ENCODE results near the gene ZNF714. TPM values are rescaled to one million over a fixed set of nuclear protein-coding genes. Genes with fewer than 3 reads are reported as not detected.

ZNF714 gene
- total and polyA plus RNA-seq, 2 donors = 5.0 to 14.6 TPM

DNA sequence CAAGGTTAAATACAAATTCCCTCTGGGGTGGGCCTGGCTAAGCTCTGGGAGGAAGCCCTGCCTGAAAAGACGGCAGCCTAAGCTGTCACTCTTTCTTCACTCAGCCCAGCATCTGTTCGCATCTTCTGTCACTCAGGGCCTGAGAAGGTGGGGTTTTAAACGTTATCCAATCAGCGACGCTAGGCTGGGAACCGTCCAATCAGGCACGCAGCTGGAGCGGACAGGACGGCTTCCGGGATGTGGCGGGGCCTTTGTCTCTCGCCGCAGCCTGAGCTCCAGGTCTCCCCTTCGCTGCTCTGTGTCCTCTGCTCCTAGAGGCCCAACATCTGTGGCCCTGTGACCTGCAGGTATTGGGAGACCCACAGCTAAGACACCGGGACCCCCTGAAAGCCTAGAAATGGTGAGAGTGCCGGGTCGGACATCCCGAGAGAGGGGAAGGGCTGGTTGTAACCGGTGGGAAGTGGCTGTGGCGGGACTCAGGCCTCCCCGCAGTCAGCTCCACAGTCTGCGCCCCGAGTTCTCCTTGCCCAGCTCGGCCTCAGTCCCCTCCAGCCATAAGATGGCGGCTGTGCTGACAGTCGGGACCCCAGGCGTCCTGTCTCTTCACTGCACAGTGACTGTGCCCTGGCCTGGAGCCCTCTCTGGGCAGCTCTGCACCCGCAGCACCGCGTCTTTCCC lies 59.9 kb downstream of the ZNF714 start, which contains the start of gene ZNF431:
Gene ZNF431 (plus strand): TSS at position 254 of the 678 bp plus-strand sequence. CDS start 144 bp downstream, at position 398.
- Histone ChIP-seq H3K27ac (ENCODE audit: low read depth in 1 of 2, low read length in 1 of 2) (peak within 1 kb of the TSS; percentile 87), H3K36me3 (ENCODE audit: control insufficient read depth in 2 of 2, insufficient read depth in 2 of 2, low read length in 1 of 2) (peaks cover 12% of the 10 kb centered on the region in 2 donors)
- WGBS = under 1% methylated on average over 30 of the region's 30 CpGs

DNA sequence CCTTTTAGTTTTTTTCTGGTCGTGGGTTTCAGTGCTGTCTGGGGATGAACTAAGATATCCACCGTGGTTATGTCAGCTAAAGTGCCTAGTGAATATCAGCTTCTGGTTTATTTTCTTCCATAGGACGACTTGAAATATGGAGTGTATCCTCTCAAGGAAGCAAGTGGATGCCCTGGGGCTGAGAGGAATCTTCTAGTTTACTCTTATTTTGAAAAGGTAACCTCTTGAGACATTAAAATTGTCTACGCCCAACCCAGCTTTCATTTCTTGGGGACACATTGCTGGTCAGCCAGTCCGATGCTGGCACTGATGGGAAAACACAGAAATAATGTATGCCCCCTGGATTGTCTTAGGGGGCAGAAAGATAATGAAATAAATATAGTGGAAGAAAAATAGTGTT lies 61.4 kb downstream of the ZNF714 start:
- no peaks in the 10 kb centered on the region for H3K27me3 ChIP-seq (ENCODE audit: control insufficient read depth in 2 of 2, insufficient read depth in 1 of 2, low read length in 1 of 2)
- no peak overlapping the region for H3K4me3 ChIP-seq (ENCODE audit: low read length in 2 of 2)
- DNase-seq (ENCODE audit: low read depth in 6 of 9, low spot score in 9 of 9) = no peak
- H3K9me3 ChIP-seq (ENCODE audit: control insufficient read depth in 2 of 2, insufficient read depth in 1 of 2, low read length in 1 of 2) = peaks cover 0 to 3% of the 10 kb centered on the region in 2 donors
- peaks cover 16 to 19% of the 10 kb centered on the region in 2 donors for H3K36me3 ChIP-seq (ENCODE audit: control insufficient read depth in 2 of 2, insufficient read depth in 2 of 2, low read length in 1 of 2)
- H3K27ac ChIP-seq (ENCODE audit: low read depth in 1 of 2, low read length in 1 of 2) = no peak overlapping the region
- 97% methylated on average over 5 of the region's 5 CpGs for WGBS
- peaks cover 0 to 2% of the 10 kb centered on the region in 2 donors for H3K4me1 ChIP-seq (ENCODE audit: control insufficient read depth in 2 of 2, insufficient read depth in 2 of 2, low read length in 2 of 2)

More for the DNA sequence above, 59.9 kb downstream of the ZNF714 start, which contains the start of gene ZNF431:
- Histone ChIP-seq H3K4me1 (ENCODE audit: control insufficient read depth in 2 of 2, insufficient read depth in 2 of 2, low read length in 2 of 2) (peaks cover 0 to 2% of the 10 kb centered on the region in 2 donors), H3K4me3 (ENCODE audit: low read length in 2 of 2) (peak within 1 kb of the TSS; percentile 72 to 78), H3K27me3 (ENCODE audit: control insufficient read depth in 2 of 2, insufficient read depth in 1 of 2, low read length in 1 of 2) (no peaks in the 10 kb centered on the region), H3K9me3 (ENCODE audit: control insufficient read depth in 2 of 2, insufficient read depth in 1 of 2, low read length in 1 of 2) (peaks cover 0 to 3% of the 10 kb centered on the region in 2 donors)
- peak; percentile 86 to 98 (median 93) for DNase-seq (ENCODE audit: low read depth in 6 of 9, low spot score in 9 of 9)

DNA sequence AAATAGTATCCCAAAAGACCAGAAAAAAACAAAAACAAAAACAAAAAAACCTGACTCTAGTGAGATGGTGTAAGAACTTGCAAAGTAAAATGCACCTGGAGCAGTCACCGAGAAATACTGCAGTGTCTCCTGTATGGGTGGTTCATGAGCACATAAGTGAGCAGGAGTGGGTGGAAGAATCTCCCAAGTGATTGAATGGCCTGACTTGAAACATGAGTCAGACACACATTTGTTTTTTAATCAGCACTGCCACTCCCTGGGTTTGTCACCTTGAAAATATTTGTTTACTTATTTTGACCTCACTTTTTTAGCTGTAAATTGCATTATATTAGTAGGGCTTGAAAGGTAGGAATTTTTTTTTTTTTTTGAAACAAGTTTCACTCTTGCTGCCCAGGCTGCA lies 61.9 kb downstream of the ZNF714 start:
- no peaks in the 10 kb centered on the region for H3K27me3 ChIP-seq (ENCODE audit: control insufficient read depth in 2 of 2, insufficient read depth in 1 of 2, low read length in 1 of 2)
- WGBS = 99% methylated on average over 1 of the region's 1 CpG

DNA sequence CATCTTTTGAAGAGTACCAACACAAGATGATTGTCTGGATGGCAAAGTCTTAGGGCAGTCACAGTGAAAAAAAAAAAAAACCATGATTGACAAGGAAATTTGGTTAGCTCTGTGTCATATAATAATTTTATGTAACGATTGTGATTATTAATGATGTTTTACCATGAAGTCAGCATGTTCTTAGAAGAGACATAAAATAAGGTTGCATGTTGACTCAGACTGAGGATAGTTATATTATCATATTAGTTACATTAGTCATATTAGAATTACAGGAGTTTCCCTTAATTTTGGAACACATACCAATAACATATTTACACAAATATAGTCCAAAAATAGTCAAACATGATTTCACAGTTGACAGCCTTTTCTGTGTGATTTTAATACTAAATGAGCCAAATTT lies 65.5 kb downstream of the ZNF714 start:
- Histone ChIP-seq H3K36me3 (ENCODE audit: control insufficient read depth in 2 of 2, insufficient read depth in 2 of 2, low read length in 1 of 2) (peaks cover 41 to 51% of the 10 kb centered on the region in 2 donors), H3K9me3 (ENCODE audit: control insufficient read depth in 2 of 2, insufficient read depth in 1 of 2, low read length in 1 of 2) (peaks cover 2 to 12% of the 10 kb centered on the region in 2 donors), H3K27me3 (ENCODE audit: control insufficient read depth in 2 of 2, insufficient read depth in 1 of 2, low read length in 1 of 2) (no peaks in the 10 kb centered on the region), H3K27ac (ENCODE audit: low read depth in 1 of 2, low read length in 1 of 2) (no peak overlapping the region), H3K4me1 (ENCODE audit: control insufficient read depth in 2 of 2, insufficient read depth in 2 of 2, low read length in 2 of 2) (no peaks in the 10 kb centered on the region), H3K4me3 (ENCODE audit: low read length in 2 of 2) (no peak overlapping the region)
- DNase-seq (ENCODE audit: low read depth in 6 of 9, low spot score in 9 of 9) = no peak
- WGBS = 96% methylated on average over 1 of the region's 1 CpG

More for the DNA sequence above, 61.9 kb downstream of the ZNF714 start:
- Histone ChIP-seq H3K4me1 (ENCODE audit: control insufficient read depth in 2 of 2, insufficient read depth in 2 of 2, low read length in 2 of 2) (peaks cover 0 to 2% of the 10 kb centered on the region in 2 donors), H3K36me3 (ENCODE audit: control insufficient read depth in 2 of 2, insufficient read depth in 2 of 2, low read length in 1 of 2) (peaks cover 16 to 22% of the 10 kb centered on the region in 2 donors), H3K27ac (ENCODE audit: low read depth in 1 of 2, low read length in 1 of 2) (no peak overlapping the region), H3K4me3 (ENCODE audit: low read length in 2 of 2) (no peak overlapping the region), H3K9me3 (ENCODE audit: control insufficient read depth in 2 of 2, insufficient read depth in 1 of 2, low read length in 1 of 2) (peaks cover 0 to 3% of the 10 kb centered on the region in 2 donors)
- DNase-seq (ENCODE audit: low read depth in 6 of 9, low spot score in 9 of 9) = no peak

DNA sequence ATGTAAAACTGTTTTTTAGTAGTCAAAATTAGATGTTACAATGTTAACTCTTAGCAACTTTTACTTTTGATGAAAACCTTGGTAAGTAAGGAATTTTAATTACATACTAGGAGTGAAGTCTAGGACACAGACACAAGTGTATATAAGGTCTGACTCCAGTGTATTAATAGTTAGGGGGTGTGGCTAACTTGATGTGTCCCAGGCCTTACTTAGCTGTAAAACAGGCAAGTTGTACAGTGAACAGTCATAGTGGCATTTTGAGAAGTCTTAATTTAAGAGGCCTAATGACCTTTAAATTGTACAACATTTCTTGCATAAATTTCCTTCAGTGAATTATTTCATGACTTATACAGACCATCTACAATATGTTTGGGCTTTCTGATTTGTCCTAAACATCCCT lies 66.7 kb downstream of the ZNF714 start:
- Histone ChIP-seq H3K27ac (ENCODE audit: low read depth in 1 of 2, low read length in 1 of 2) (no peak overlapping the region), H3K4me1 (ENCODE audit: control insufficient read depth in 2 of 2, insufficient read depth in 2 of 2, low read length in 2 of 2) (no peaks in the 10 kb centered on the region), H3K27me3 (ENCODE audit: control insufficient read depth in 2 of 2, insufficient read depth in 1 of 2, low read length in 1 of 2) (no peaks in the 10 kb centered on the region), H3K9me3 (ENCODE audit: control insufficient read depth in 2 of 2, insufficient read depth in 1 of 2, low read length in 1 of 2) (peaks cover 2 to 12% of the 10 kb centered on the region in 2 donors), H3K4me3 (ENCODE audit: low read length in 2 of 2) (no peak overlapping the region), H3K36me3 (ENCODE audit: control insufficient read depth in 2 of 2, insufficient read depth in 2 of 2, low read length in 1 of 2) (peaks cover 46 to 52% of the 10 kb centered on the region in 2 donors)
- DNase-seq (ENCODE audit: low read depth in 6 of 9, low spot score in 9 of 9) = no peak

DNA sequence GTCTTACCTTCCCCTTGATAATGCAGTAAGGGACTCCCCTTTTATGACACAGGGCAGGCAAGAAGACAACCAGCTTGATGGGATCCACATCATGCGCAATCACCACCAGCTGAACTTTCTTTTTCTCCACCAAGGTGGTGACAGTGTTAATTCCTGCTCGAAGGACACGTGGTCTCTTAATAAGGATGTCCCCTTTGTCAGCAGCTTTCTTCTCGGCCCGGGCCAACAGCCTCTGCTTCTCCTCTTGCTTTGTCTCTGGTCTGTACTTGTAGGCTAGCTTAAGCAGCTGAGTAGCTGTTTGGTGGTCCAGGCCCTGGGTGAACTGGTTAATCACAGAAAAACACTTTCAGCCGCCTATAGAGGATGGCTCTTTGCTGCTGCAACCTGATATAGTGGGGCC lies 67.9 kb downstream of the ZNF714 start:
- Histone ChIP-seq H3K27me3 (ENCODE audit: control insufficient read depth in 2 of 2, insufficient read depth in 1 of 2, low read length in 1 of 2) (no peaks in the 10 kb centered on the region), H3K4me3 (ENCODE audit: low read length in 2 of 2) (no peak overlapping the region), H3K4me1 (ENCODE audit: control insufficient read depth in 2 of 2, insufficient read depth in 2 of 2, low read length in 2 of 2) (no peaks in the 10 kb centered on the region), H3K27ac (ENCODE audit: low read depth in 1 of 2, low read length in 1 of 2) (no peak overlapping the region), H3K9me3 (ENCODE audit: control insufficient read depth in 2 of 2, insufficient read depth in 1 of 2, low read length in 1 of 2) (peaks cover 2 to 12% of the 10 kb centered on the region in 2 donors), H3K36me3 (ENCODE audit: control insufficient read depth in 2 of 2, insufficient read depth in 2 of 2, low read length in 1 of 2) (peaks cover 43 to 47% of the 10 kb centered on the region in 2 donors)
- no peak for DNase-seq (ENCODE audit: low read depth in 6 of 9, low spot score in 9 of 9)
- WGBS = 98% methylated on average over 6 of the region's 6 CpGs

DNA sequence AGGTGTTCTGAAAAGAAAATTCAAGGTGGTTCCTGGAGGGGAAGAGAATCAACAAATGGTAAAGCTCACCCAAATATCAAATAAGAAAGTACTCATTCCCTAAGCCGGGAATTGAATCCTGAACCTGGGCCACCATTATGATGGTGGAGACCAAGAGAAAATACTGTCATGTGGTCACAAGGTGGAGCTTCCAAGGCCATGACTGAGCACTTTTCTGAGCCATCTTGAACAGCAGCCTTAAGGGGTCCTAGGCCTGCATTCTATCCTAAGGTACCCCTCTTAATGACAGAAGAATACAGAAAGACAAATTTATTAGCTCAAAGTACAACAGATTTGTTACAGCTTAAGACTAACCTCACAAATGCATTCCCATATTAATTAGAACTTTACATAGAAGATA lies 69.5 kb downstream of the ZNF714 start:
- Histone ChIP-seq H3K4me1 (ENCODE audit: control insufficient read depth in 2 of 2, insufficient read depth in 2 of 2, low read length in 2 of 2) (no peaks in the 10 kb centered on the region), H3K9me3 (ENCODE audit: control insufficient read depth in 2 of 2, insufficient read depth in 1 of 2, low read length in 1 of 2) (peaks cover 2 to 9% of the 10 kb centered on the region in 2 donors), H3K27me3 (ENCODE audit: control insufficient read depth in 2 of 2, insufficient read depth in 1 of 2, low read length in 1 of 2) (no peaks in the 10 kb centered on the region), H3K36me3 (ENCODE audit: control insufficient read depth in 2 of 2, insufficient read depth in 2 of 2, low read length in 1 of 2) (peaks cover 40 to 41% of the 10 kb centered on the region in 2 donors), H3K27ac (ENCODE audit: low read depth in 1 of 2, low read length in 1 of 2) (no peak overlapping the region), H3K4me3 (ENCODE audit: low read length in 2 of 2) (no peak overlapping the region)
- no peak for DNase-seq (ENCODE audit: low read depth in 6 of 9, low spot score in 9 of 9)
- WGBS = 97% methylated on average over 1 of the region's 1 CpG

DNA sequence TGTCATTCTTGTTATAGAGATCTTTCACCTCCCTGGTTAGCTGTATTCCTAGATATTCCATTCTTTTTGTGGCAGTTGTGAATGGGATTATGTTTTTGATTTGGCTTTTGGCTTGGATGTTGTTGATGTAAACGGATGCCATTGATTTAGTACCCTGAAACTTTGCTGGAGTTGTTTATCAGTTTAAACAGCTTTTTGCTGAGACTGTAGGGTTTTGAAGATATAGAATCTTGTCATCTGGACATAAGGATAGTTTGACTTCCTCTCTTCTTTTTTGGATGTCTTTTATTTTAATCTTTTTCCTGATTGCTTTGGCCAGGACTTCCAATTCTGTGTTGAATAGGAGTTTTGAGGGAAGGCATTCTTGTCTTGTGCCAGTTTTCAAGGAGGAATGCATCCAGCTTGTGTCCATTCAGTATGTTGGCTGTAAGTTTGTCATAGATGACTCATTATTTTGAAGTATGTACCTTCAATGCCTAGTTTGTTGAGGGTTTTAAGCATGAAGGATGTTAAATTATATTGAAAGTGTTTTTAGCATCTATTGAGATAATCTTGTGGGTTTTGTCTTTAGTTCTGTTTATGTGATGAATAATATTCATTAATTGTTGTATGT lies 76.6 kb downstream of the ZNF714 start:
- DNase-seq (ENCODE audit: low read depth in 6 of 9, low spot score in 9 of 9) = no peak

DNA sequence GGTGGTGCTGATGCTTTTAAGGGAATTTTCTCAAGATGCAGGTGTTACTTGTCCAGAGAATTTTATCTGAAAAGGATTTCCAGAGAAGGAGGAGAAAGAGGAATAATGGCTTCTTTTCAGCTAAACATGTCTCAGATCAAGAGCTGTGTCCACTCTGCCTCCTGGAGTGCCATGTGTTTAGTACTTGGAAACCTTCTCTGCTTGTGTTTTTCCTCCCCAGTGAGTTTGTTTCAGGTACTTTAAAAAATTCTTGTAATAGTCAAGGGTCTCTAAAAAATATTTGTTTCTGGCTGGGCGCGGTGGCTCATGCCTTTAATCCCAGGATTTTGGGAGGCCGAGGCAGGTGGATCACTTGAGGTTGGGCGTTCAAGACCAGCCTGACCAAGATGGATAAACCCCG lies 82.5 kb downstream of the ZNF714 start:
- H3K27ac ChIP-seq (ENCODE audit: low read depth in 1 of 2, low read length in 1 of 2) = no peak overlapping the region
- H3K27me3 ChIP-seq (ENCODE audit: control insufficient read depth in 2 of 2, insufficient read depth in 1 of 2, low read length in 1 of 2) = no peaks in the 10 kb centered on the region
- H3K36me3 ChIP-seq (ENCODE audit: control insufficient read depth in 2 of 2, insufficient read depth in 2 of 2, low read length in 1 of 2) = peaks cover 7 to 35% of the 10 kb centered on the region in 2 donors

More for the DNA sequence above, 76.6 kb downstream of the ZNF714 start:
- Histone ChIP-seq H3K4me3 (ENCODE audit: low read length in 2 of 2) (no peak overlapping the region), H3K36me3 (ENCODE audit: control insufficient read depth in 2 of 2, insufficient read depth in 2 of 2, low read length in 1 of 2) (peaks cover 0 to 22% of the 10 kb centered on the region in 2 donors), H3K4me1 (ENCODE audit: control insufficient read depth in 2 of 2, insufficient read depth in 2 of 2, low read length in 2 of 2) (no peaks in the 10 kb centered on the region), H3K9me3 (ENCODE audit: control insufficient read depth in 2 of 2, insufficient read depth in 1 of 2, low read length in 1 of 2) (peaks cover 0 to 6% of the 10 kb centered on the region in 2 donors), H3K27me3 (ENCODE audit: control insufficient read depth in 2 of 2, insufficient read depth in 1 of 2, low read length in 1 of 2) (no peaks in the 10 kb centered on the region), H3K27ac (ENCODE audit: low read depth in 1 of 2, low read length in 1 of 2) (no peak overlapping the region)
- WGBS = 99% methylated on average over 1 of the region's 1 CpG

More for the DNA sequence above, 82.5 kb downstream of the ZNF714 start:
- H3K4me3 ChIP-seq (ENCODE audit: low read length in 2 of 2) = no peak overlapping the region
- no peak for DNase-seq (ENCODE audit: low read depth in 6 of 9, low spot score in 9 of 9)
- 98% methylated on average over 5 of the region's 5 CpGs for WGBS
- no peaks in the 10 kb centered on the region for H3K4me1 ChIP-seq (ENCODE audit: control insufficient read depth in 2 of 2, insufficient read depth in 2 of 2, low read length in 2 of 2)
- no peaks in the 10 kb centered on the region for H3K9me3 ChIP-seq (ENCODE audit: control insufficient read depth in 2 of 2, insufficient read depth in 1 of 2, low read length in 1 of 2)

Data from thymus (tissue), 11 donors.